Non-pigmented ciliary epithelial cell (primary cell): Measurements from ENCODE around the gene ZNF516.
"Not testable (repeated sequence)": the region's sequence is repeated elsewhere in the genome, so short reads cannot be mapped to it uniquely, and the experiment has no call there.

ENCODE experiments used
- DNase-seq: peaks from one replicate; pipeline ENCODE4 v3.0.0-alpha.2; 2010; ENCODE audit warnings: low read depth

The ZNF516 gene, protein sequence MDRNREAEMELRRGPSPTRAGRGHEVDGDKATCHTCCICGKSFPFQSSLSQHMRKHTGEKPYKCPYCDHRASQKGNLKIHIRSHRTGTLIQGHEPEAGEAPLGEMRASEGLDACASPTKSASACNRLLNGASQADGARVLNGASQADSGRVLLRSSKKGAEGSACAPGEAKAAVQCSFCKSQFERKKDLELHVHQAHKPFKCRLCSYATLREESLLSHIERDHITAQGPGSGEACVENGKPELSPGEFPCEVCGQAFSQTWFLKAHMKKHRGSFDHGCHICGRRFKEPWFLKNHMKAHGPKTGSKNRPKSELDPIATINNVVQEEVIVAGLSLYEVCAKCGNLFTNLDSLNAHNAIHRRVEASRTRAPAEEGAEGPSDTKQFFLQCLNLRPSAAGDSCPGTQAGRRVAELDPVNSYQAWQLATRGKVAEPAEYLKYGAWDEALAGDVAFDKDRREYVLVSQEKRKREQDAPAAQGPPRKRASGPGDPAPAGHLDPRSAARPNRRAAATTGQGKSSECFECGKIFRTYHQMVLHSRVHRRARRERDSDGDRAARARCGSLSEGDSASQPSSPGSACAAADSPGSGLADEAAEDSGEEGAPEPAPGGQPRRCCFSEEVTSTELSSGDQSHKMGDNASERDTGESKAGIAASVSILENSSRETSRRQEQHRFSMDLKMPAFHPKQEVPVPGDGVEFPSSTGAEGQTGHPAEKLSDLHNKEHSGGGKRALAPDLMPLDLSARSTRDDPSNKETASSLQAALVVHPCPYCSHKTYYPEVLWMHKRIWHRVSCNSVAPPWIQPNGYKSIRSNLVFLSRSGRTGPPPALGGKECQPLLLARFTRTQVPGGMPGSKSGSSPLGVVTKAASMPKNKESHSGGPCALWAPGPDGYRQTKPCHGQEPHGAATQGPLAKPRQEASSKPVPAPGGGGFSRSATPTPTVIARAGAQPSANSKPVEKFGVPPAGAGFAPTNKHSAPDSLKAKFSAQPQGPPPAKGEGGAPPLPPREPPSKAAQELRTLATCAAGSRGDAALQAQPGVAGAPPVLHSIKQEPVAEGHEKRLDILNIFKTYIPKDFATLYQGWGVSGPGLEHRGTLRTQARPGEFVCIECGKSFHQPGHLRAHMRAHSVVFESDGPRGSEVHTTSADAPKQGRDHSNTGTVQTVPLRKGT

DNA sequence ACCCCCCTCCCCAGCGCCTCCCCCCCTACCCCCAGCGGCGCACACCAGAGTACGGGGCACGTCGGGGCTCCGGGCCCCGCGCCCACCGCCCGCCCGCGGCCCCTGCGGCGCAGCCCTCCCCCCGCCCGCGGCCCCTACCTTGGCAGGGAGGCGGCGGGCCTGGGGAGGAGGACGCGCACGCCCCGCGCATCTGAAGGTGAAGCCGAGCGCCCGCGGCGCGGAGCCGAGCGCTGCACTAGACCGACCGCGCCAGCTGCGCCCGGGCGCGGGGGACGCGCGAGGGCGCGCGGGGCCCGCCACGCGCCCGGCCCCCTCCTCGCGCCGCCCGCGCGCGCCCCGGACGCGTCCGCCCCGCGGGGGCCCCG lies at the start of gene ZNF516:
Gene ZNF516 (minus strand): TSS at position 237 of the 365 bp plus-strand sequence. CDS start 52,188 bp downstream, outside the sequence.
- DNase-seq = no peak

GRCh38 chr18:76538846-76539245 lies 43.8 kb upstream of the ZNF516 start:
- DNase-seq = no peak

- no peak for DNase-seq
These were observed 42.6 kb upstream of the ZNF516 start for GRCh38 chr18:76537621-76538020.

GRCh38 chr18:76536593-76536992 lies 41.6 kb upstream of the ZNF516 start:
- not testable (repeated sequence) for DNase-seq

- no peak for DNase-seq
These were observed 37.8 kb upstream of the ZNF516 start for GRCh38 chr18:76532875-76533274.

GRCh38 chr18:76530846-76531245 lies 35.8 kb upstream of the ZNF516 start:
- DNase-seq = no peak

GRCh38 chr18:76530391-76530790 lies 35.3 kb upstream of the ZNF516 start:
- DNase-seq = no peak

DNA sequence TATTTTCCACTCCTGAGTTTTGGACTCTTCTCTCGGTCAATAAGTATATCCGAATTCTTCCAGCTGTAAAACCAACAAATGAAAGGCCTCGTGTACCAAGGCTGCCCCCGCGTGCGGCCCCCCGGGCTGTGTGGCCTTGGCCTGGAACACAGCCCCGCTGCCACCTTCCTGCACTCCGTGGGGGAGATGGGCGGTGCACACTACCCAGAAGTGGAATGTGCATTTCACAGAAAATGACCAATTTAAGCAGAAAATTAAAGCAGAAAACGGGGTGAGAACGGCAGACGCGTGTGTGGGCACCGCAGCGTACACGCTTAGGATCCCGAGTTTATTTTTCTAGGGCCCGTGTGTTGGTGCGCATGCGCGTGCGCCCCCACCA lies 34.4 kb upstream of the ZNF516 start:
- no peak for DNase-seq

DNA sequence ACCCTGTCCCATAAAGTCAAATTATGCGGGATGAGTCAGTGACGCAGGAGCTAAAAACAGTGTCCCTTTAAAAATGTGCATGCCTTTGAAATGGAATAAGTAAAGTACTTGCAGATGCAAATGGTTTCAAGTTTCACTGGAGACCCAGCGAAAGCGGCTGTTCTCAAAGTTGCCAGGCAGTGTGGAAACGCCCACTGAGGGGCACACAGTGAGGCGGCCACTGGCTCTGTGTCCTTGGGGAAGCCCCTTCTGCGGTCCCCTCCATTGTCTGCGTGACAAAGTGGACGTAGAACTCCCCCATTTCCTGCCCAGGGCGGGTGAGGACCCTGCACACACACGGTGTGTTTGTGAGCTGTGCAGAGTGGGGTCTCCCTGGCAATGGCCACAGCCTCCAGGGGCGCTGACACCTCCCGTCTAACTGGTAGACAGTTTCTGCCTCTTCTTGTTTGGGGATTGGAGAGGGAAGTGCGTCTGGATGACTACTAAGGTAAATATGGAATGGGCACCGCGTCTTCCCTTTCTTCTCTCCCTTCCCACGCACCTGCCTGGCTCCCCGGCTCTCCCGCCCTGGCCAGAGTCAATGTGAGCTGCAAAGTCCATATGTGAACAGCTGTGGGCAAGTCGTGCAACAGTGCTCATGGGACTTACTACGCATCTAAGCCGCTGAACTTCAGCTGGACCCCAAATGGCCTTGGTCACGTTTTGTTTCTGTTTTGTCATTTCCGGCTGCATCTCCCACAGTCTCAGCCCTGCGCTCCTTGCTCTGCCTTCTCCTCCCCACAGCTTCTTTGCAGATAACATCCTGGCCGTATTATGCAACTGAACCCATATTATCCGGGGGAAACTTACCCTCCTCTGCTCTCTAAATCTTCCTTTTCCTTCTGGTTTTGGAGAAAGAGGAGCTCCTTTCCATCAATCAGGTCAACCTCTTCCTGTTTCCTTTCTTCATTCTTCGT lies 33.7 kb upstream of the ZNF516 start:
- DNase-seq = no peak

DNA sequence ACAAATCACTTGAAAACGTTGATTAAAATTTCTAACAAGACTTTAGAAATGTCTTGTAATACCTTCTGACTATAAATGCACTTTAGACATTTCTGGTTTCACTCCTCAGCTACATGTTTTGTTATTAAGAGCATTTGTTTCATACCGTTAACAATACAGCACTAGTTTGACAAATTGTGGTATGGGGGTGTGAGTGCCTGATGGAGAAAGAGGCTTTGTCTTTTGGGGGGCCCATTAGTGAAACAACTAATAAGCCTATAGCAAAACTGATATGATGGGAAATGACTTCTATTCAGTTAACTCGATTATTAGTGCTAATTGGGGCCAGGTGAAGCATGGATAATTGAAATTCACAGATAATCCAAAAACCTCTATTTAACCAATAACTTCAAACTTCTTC lies 30.9 kb upstream of the ZNF516 start:
- DNase-seq = no peak

DNA sequence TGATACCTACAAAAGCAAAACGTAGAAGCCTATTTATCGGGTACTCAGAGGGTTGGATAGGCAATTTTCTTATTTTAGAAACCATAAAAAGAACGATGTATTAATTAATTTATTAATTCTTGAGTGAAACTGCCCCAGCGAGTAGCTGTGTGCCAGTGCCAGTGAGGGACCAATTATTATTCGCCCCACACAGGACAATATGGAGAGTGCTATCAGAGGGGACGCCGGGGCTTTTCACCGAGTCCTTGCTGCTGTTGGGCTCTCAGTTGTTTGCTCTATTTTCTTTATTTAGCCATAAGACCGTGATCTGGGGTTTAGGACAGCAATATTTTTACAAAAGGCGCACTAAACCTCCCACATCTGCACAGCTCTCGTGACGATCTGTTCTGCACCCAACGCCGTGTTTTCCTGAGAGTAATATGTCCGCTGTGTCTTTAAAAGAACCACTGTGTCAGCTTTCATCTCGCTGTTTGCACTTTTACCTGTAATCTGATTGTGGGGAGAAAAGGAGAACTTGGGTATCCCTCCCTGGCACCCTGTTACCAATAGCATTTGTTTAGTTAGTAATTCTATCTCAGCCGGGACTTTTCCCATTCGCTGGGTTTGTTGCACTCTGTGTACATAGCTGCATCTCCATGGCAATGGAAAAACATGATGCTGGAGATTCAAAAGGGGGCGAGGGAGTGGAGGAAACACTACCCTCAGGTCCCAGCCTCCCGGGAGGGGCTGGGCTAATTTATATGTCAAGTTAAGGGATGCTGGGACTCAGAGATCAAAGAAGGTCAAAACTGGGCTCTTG lies 30.1 kb upstream of the ZNF516 start:
- no peak for DNase-seq

GRCh38 chr18:76524477-76524876 lies 29.4 kb upstream of the ZNF516 start:
- DNase-seq = no peak

DNA sequence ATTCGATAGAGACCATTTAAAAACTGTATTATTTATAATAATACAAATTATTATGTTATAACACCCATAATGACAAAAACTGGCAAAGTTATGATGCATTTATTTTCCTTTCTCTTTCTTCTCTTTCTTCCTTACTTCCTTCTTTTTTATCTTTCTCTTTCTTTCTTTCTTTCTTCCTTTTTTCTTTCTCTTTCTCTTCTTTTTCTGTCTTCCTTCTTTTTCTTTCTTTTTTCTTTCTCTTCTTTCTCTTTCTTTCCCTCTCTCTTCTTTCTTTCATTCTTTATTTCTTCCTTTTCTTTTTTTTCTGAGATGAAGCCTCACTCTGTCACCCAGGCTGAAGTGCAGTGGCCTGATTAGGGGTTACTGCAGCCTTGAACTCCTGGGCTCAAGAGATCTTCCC lies 27.5 kb upstream of the ZNF516 start:
- DNase-seq = no peak

- no peak for DNase-seq
These were observed 27.1 kb upstream of the ZNF516 start for GRCh38 chr18:76522122-76522503.

DNA sequence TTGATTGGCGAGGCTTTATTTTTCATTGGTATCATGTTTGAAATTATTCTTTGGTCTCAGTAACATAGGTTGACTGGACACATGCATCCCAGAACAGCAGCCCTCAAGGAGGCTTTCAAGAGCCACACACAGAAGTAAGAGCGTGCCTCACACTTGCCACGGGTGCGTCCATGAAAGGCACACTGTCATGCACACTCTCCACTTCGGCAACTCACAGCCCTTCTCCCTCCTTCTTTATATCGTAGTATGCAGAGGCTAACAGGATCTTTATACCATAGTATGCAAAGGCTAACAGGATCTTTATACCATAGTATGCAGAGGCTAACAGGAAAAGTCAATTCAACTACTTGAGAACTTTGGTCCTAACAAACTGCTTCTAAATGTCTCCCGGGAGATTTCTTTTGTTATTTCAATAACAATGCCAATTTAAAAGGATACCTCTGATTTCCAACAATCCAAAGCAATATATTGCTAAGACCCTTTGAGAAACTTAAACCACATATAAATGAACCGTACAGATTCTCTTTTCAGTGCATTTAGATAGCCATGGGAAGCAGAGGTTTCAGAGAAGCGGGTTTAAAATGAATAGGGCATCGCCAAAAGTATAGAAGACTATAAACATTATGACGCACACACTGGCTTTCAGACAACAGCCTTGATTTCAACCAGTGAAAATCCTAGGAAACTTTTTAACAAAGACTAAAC lies 26.5 kb upstream of the ZNF516 start:
- no peak for DNase-seq

- DNase-seq = no peak
These were observed 24.0 kb upstream of the ZNF516 start for GRCh38 chr18:76518860-76519538.

DNA sequence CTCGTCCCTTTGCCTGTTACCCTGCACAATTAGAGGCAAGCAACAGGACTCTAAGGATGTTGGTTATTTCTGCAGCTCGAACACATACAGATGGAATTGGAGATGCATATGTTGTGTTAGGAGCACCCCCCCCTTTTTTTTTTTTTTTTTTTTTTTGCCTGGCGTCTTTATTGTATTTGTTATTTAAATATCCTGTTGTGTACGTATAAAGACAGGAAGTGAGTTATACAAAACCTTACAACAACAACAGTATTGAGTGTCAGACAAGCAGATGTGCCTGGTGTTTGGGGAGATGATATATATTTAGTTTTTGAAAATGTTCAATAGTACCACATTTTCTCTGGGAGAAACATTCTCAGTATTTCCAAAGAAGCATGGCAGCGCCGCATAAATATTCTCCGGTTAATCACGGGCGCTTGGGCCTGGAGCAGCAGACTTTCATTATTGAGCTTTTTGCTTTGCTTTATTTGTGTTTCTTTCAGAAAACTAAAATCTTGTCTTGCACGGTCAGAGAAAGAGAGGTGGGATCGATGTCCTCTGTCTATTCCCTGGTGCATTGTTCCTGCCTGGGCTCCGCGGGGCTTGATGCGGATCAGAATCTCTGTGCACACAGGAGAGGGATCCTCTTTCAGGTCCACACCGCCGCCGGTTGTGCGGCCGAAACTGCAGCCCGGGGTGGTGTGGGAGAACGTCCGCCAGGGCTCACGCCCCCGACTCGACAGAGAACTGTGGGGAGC lies 23.2 kb upstream of the ZNF516 start:
- no peak for DNase-seq

GRCh38 chr18:76515576-76515975 lies 20.5 kb upstream of the ZNF516 start:
- DNase-seq = no peak

DNA sequence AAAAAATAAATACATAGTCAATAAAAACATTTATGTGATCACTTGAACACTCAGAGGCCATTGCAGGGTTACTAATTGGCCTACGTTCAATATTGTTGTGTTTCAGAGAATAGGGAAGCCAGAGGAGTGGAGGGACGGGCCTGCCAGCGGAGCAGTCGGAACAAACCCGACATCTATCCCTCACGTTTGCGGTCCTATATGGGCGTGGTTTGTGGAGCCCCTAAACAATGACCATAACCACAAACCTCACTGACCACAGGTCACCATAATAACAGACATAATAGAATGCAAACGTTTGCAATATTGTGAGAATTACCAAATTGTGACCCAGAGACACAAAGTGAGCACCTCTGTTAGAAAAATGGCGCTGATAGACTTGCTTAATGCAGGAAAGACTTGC lies 19.5 kb upstream of the ZNF516 start:
- no peak for DNase-seq
